ENCODE data around the gene SCARB2.

The SCARB2 gene

GRCh38 chr4:76233967-76234678 is 20.5 kb upstream of the SCARB2 start:
- TF ChIP-seq POLR2AphosphoS5 (IDR thresholded peaks at IDR 0.05; ENCODE audit: low read depth, low read length) (no peak), REST (IDR thresholded peaks at IDR 0.05; ENCODE audit: insufficient read depth in 1 of 2, low read depth in 2 of 2, low read length in 2 of 2) (no peak), TAF1 (IDR thresholded peaks at IDR 0.05; ENCODE audit: borderline replicate concordance, insufficient read depth, low read length) (no peak), FOXP2 (optimal IDR thresholded peaks at IDR 0.05; ENCODE audit: borderline replicate concordance, extremely low read depth, extremely low read length, insufficient read depth) (no peak), SIN3A (IDR thresholded peaks at IDR 0.05; ENCODE audit: borderline replicate concordance, insufficient read depth, low read length) (no peak)

GRCh38 chr4:76233529-76233928 is 19.9 kb upstream of the SCARB2 start:
- TF ChIP-seq REST (IDR thresholded peaks at IDR 0.05; ENCODE audit: insufficient read depth in 1 of 2, low read depth in 2 of 2, low read length in 2 of 2): no peak
- TF ChIP-seq FOXP2 (optimal IDR thresholded peaks at IDR 0.05; ENCODE audit: borderline replicate concordance, extremely low read depth, extremely low read length, insufficient read depth): no peak
- TF ChIP-seq POLR2AphosphoS5 (IDR thresholded peaks at IDR 0.05; ENCODE audit: low read depth, low read length): no peak
- no peak for TF ChIP-seq TAF1 (IDR thresholded peaks at IDR 0.05; ENCODE audit: borderline replicate concordance, insufficient read depth, low read length)
- TF ChIP-seq SIN3A (IDR thresholded peaks at IDR 0.05; ENCODE audit: borderline replicate concordance, insufficient read depth, low read length): no peak

GRCh38 chr4:76233083-76233482 is 19.5 kb upstream of the SCARB2 start:
- TF ChIP-seq TAF1 (IDR thresholded peaks at IDR 0.05; ENCODE audit: borderline replicate concordance, insufficient read depth, low read length): no peak
- TF ChIP-seq FOXP2 (optimal IDR thresholded peaks at IDR 0.05; ENCODE audit: borderline replicate concordance, extremely low read depth, extremely low read length, insufficient read depth): no peak

GRCh38 chr4:76232681-76233080 is 19.1 kb upstream of the SCARB2 start:
- TF ChIP-seq REST (IDR thresholded peaks at IDR 0.05; ENCODE audit: insufficient read depth in 1 of 2, low read depth in 2 of 2, low read length in 2 of 2) (no peak), SIN3A (IDR thresholded peaks at IDR 0.05; ENCODE audit: borderline replicate concordance, insufficient read depth, low read length) (no peak), POLR2AphosphoS5 (IDR thresholded peaks at IDR 0.05; ENCODE audit: low read depth, low read length) (no peak), FOXP2 (optimal IDR thresholded peaks at IDR 0.05; ENCODE audit: borderline replicate concordance, extremely low read depth, extremely low read length, insufficient read depth) (no peak), TAF1 (IDR thresholded peaks at IDR 0.05; ENCODE audit: borderline replicate concordance, insufficient read depth, low read length) (no peak)

GRCh38 chr4:76226418-76226817 is 12.8 kb upstream of the SCARB2 start:
- TF ChIP-seq TAF1 (IDR thresholded peaks at IDR 0.05; ENCODE audit: borderline replicate concordance, insufficient read depth, low read length): no peak
- no peak for TF ChIP-seq FOXP2 (optimal IDR thresholded peaks at IDR 0.05; ENCODE audit: borderline replicate concordance, extremely low read depth, extremely low read length, insufficient read depth)
- TF ChIP-seq REST (IDR thresholded peaks at IDR 0.05; ENCODE audit: insufficient read depth in 1 of 2, low read depth in 2 of 2, low read length in 2 of 2): no peak
- TF ChIP-seq POLR2AphosphoS5 (IDR thresholded peaks at IDR 0.05; ENCODE audit: low read depth, low read length): no peak
- no peak for TF ChIP-seq SIN3A (IDR thresholded peaks at IDR 0.05; ENCODE audit: borderline replicate concordance, insufficient read depth, low read length)

All from PFSK-1 (cell line).